ENCODE data around the gene PMCH. TPM values are rescaled to one million over a fixed set of nuclear protein-coding genes. Genes with fewer than 3 reads are reported as not detected.
A peak's percentile ranks its signal among the peaks of the same experiment; 100 is the strongest.
"Not testable (repeated sequence)": the region's sequence is repeated elsewhere in the genome, so short reads cannot be mapped to it uniquely, and the experiment has no call there.

The PMCH gene
- total RNA-seq, 1 donor from 2014 or later = 3.1 TPM

- peaks cover 21% of the 10 kb centered on the region for H3K36me3 Mint-ChIP-seq (ENCODE audit: low read depth)
- H3K9me3 Mint-ChIP-seq = no peaks in the 10 kb centered on the region
- intact Hi-C loops (cut with micrococcal nuclease) = no loop called here
- H3K27ac Mint-ChIP-seq = no peak overlapping the region
- DNase-seq (ENCODE audit: low spot score) = no peak
- no peak overlapping the region for H3K4me3 Mint-ChIP-seq
- H3K4me1 Mint-ChIP-seq (ENCODE audit: low read depth) = peaks cover 4% of the 10 kb centered on the region
- H3K27me3 Mint-ChIP-seq (ENCODE audit: insufficient read depth) = no peaks in the 10 kb centered on the region
Measured at GRCh38 chr12:102174761-102175160, 22.9 kb downstream of the PMCH start.

- intact Hi-C loops (cut with micrococcal nuclease) = no loop called here
- no peak for DNase-seq (ENCODE audit: low spot score)
- peaks cover 10% of the 10 kb centered on the region for H3K4me1 Mint-ChIP-seq (ENCODE audit: low read depth)
Measured at GRCh38 chr12:102174117-102174516, 23.5 kb downstream of the PMCH start.

GRCh38 chr12:102172436-102172835 is 25.2 kb downstream of the PMCH start:
- no peak for DNase-seq (ENCODE audit: low spot score)
- H3K27me3 Mint-ChIP-seq (ENCODE audit: insufficient read depth) = no peaks in the 10 kb centered on the region
- no peaks in the 10 kb centered on the region for H3K9me3 Mint-ChIP-seq
- H3K27ac Mint-ChIP-seq = no peak overlapping the region
- H3K36me3 Mint-ChIP-seq (ENCODE audit: low read depth) = peaks cover 24% of the 10 kb centered on the region
- H3K4me1 Mint-ChIP-seq (ENCODE audit: low read depth) = peaks cover 24% of the 10 kb centered on the region
- no peak overlapping the region for H3K4me3 Mint-ChIP-seq
- intact Hi-C loops (cut with micrococcal nuclease) = no loop called here

More at GRCh38 chr12:102174117-102174516, 23.5 kb downstream of the PMCH start:
- no peaks in the 10 kb centered on the region for H3K9me3 Mint-ChIP-seq
- H3K27ac Mint-ChIP-seq = no peak overlapping the region
- peaks cover 24% of the 10 kb centered on the region for H3K36me3 Mint-ChIP-seq (ENCODE audit: low read depth)
- H3K27me3 Mint-ChIP-seq (ENCODE audit: insufficient read depth) = no peaks in the 10 kb centered on the region
- H3K4me3 Mint-ChIP-seq = no peak overlapping the region

GRCh38 chr12:102171951-102172350 is 25.7 kb downstream of the PMCH start:
- Mint-ChIP-seq H3K4me1 (ENCODE audit: low read depth) (peaks cover 29% of the 10 kb centered on the region), H3K27ac (peak overlapping the region; percentile 9), H3K36me3 (ENCODE audit: low read depth) (peaks cover 26% of the 10 kb centered on the region), H3K4me3 (no peak overlapping the region), H3K9me3 (no peaks in the 10 kb centered on the region), H3K27me3 (ENCODE audit: insufficient read depth) (no peaks in the 10 kb centered on the region)
- DNase-seq (ENCODE audit: low spot score) = no peak
- intact Hi-C loops (cut with micrococcal nuclease) = no loop called here

- H3K36me3 Mint-ChIP-seq (ENCODE audit: low read depth) = peaks cover 28% of the 10 kb centered on the region
- H3K4me1 Mint-ChIP-seq (ENCODE audit: low read depth) = peaks cover 29% of the 10 kb centered on the region
- no peak overlapping the region for H3K4me3 Mint-ChIP-seq
- H3K27me3 Mint-ChIP-seq (ENCODE audit: insufficient read depth) = no peaks in the 10 kb centered on the region
- intact Hi-C loops (cut with micrococcal nuclease) = loop anchor here (1.0 to 5.0 kb wide), 6 partner anchors 49 to 599 kb away; partner anchors contain the start of genes NUP37, PARPBP and WASHC3
- DNase-seq (ENCODE audit: low spot score) = no peak
- no peaks in the 10 kb centered on the region for H3K9me3 Mint-ChIP-seq
- H3K27ac Mint-ChIP-seq = no peak overlapping the region
Measured at GRCh38 chr12:102169922-102170621, 27.6 kb downstream of the PMCH start.

- Mint-ChIP-seq H3K4me3 (no peak overlapping the region), H3K27me3 (ENCODE audit: insufficient read depth) (no peaks in the 10 kb centered on the region), H3K4me1 (ENCODE audit: low read depth) (peaks cover 29% of the 10 kb centered on the region), H3K9me3 (no peaks in the 10 kb centered on the region), H3K36me3 (ENCODE audit: low read depth) (peaks cover 32% of the 10 kb centered on the region), H3K27ac (peak overlapping the region; percentile 85)
- intact Hi-C loops (cut with micrococcal nuclease) = loop anchor here (1.0 to 5.0 kb wide), 6 partner anchors 29 to 251 kb away; partner anchors contain the start of genes NUP37, PARPBP, PMCH and WASHC3
- no peak for DNase-seq (ENCODE audit: low spot score)
Measured at GRCh38 chr12:102167821-102168604, 29.6 kb downstream of the PMCH start.

GRCh38 chr12:102163383-102163782 is 34.2 kb downstream of the PMCH start:
- DNase-seq (ENCODE audit: low spot score) = no peak
- no peak overlapping the region for H3K27ac Mint-ChIP-seq
- H3K4me1 Mint-ChIP-seq (ENCODE audit: low read depth) = peaks cover 14% of the 10 kb centered on the region
- no peaks in the 10 kb centered on the region for H3K9me3 Mint-ChIP-seq
- no peak overlapping the region for H3K4me3 Mint-ChIP-seq
- peaks cover 18% of the 10 kb centered on the region for H3K36me3 Mint-ChIP-seq (ENCODE audit: low read depth)
- H3K27me3 Mint-ChIP-seq (ENCODE audit: insufficient read depth) = no peaks in the 10 kb centered on the region
- intact Hi-C loops (cut with micrococcal nuclease) = no loop called here

- peaks cover 17% of the 10 kb centered on the region for H3K36me3 Mint-ChIP-seq (ENCODE audit: low read depth)
- DNase-seq (ENCODE audit: low spot score); intact Hi-C loops (cut with micrococcal nuclease); H3K4me1 Mint-ChIP-seq (ENCODE audit: low read depth); H3K4me3 Mint-ChIP-seq; H3K9me3 Mint-ChIP-seq; H3K27ac Mint-ChIP-seq; H3K27me3 Mint-ChIP-seq (ENCODE audit: insufficient read depth): not testable (repeated sequence)
Measured at GRCh38 chr12:102155206-102155605, 42.4 kb downstream of the PMCH start.

GRCh38 chr12:102147062-102147587 is 50.5 kb downstream of the PMCH start:
- H3K36me3 Mint-ChIP-seq (ENCODE audit: low read depth) = peaks cover 22% of the 10 kb centered on the region
- intact Hi-C loops (cut with micrococcal nuclease); H3K27me3 Mint-ChIP-seq (ENCODE audit: insufficient read depth); H3K27ac Mint-ChIP-seq; H3K4me1 Mint-ChIP-seq (ENCODE audit: low read depth); H3K9me3 Mint-ChIP-seq; H3K4me3 Mint-ChIP-seq; DNase-seq (ENCODE audit: low spot score): not testable (repeated sequence)

Other genes starting within 250 kb of the PMCH start
- 20.4 and 26.3 TPM in 2 replicates for gene WASHC3, start 135.8 kb downstream of the PMCH start, total RNA-seq
- 81.5 and 84.1 TPM in 2 replicates for gene NUP37, start 77.7 kb downstream of the PMCH start, total RNA-seq
- 23.5 and 25.1 TPM in 2 replicates for gene PARPBP, start 77.7 kb downstream of the PMCH start, total RNA-seq

All from activated T-helper 1 cell treated with anti-CD3 and anti-CD28 coated beads, Interleukin-12 subunit alpha, Interleukin-12 subunit beta, Interleukin-2, Interleukin-4 antibody, amounts not matched to agents 30 ng/mL and 10 ng/mL and 1 ng/mL, durations not matched to agents 14 hours and 24 hours and 36 hours (primary cell).